Activated CD8-positive, alpha-beta memory T cell treated with anti-CD3 and anti-CD28 coated beads, Interleukin-2, amount 10 ng/mL, durations not matched to agents 7 days and 5 days (primary cell): ENCODE measurements around the gene CLDN3. TPM values are rescaled to one million over a fixed set of nuclear protein-coding genes. Genes with fewer than 3 reads are reported as not detected.
"Not testable (repeated sequence)": the region's sequence is repeated elsewhere in the genome, so short reads cannot be mapped to it uniquely, and the experiment has no call there.

Experiments
- ATAC-seq: fragments of 150-1000 bp; cut with Tn5 transposase; one replicate; pipeline ENCODE4 v1.10.0; 2021; ENCODE audit warnings: moderate library complexity
- CTCF ChIA-PET: fragments of 350-600 bp; sonication (Branson Sonifier 250); formaldehyde crosslinking; loops from one replicate; lab custom pipeline; 2021; ENCODE audit warnings: antibody characterized with exemption; lab: Charles Lee
- DNase-seq: peaks from one replicate; pipeline ENCODE4 v3.0.0-alpha.2; 2020
- H3K27ac Mint-ChIP-seq: one replicate; pipeline ENCODE4 v1.8.0; 2021; ENCODE audit warnings: mild to moderate bottlenecking, mixed read lengths
- H3K27me3 Mint-ChIP-seq: one replicate; pipeline ENCODE4 v1.8.0; 2021; ENCODE audit warnings: mixed read lengths
- H3K36me3 Mint-ChIP-seq: one replicate; pipeline ENCODE4 v1.8.0; 2021; ENCODE audit warnings: mild to moderate bottlenecking, mixed read lengths
- H3K4me1 Mint-ChIP-seq: one replicate; pipeline ENCODE4 v1.8.0; 2021; ENCODE audit warnings: mixed read lengths
- H3K4me3 Mint-ChIP-seq: one replicate; pipeline ENCODE4 v1.8.0; 2021; ENCODE audit warnings: mild to moderate bottlenecking, moderate library complexity, mixed read lengths
- H3K9me3 Mint-ChIP-seq: one replicate; pipeline ENCODE4 v1.8.0; 2022; ENCODE audit warnings: low read depth, mixed read lengths
- total RNA-seq, 2 experiments: library from RNA; stranded (reverse); gene quantifications; one replicate each; pipeline ENCODE4 v1.2.3, GENCODE V29; 2021

CLDN3 gene
- total RNA-seq = not detected

GRCh38 chr7:73770002-73770859, at the start of gene CLDN3:
TSS of gene CLDN3 (minus strand) at chr7:73770270. CDS start at chr7:73770049, 221 bp downstream.
- peaks cover 47% of the 10 kb centered on the region for H3K27me3 Mint-ChIP-seq
- ATAC-seq (no peak), DNase-seq (no peak)
- no peak within 1 kb of the TSS for H3K27ac Mint-ChIP-seq
- peaks cover 2% of the 10 kb centered on the region for H3K36me3 Mint-ChIP-seq
- peaks cover 8% of the 10 kb centered on the region for H3K4me1 Mint-ChIP-seq
- CTCF ChIA-PET = interaction anchor here (0.6 kb wide), 1 partner anchor 297 kb away, joined by 7 read pairs; no protein-coding TSS in a partner anchor
- peaks cover 2% of the 10 kb centered on the region for H3K9me3 Mint-ChIP-seq
- no peak within 1 kb of the TSS for H3K4me3 Mint-ChIP-seq

GRCh38 chr7:73817121-73817520, 47.1 kb upstream of the CLDN3 start:
- CTCF ChIA-PET = interaction anchor here (0.7 kb wide), 1 partner anchor 76 kb away, joined by 3 read pairs; no protein-coding TSS in a partner anchor
- H3K27me3 Mint-ChIP-seq = peaks cover 3% of the 10 kb centered on the region
- no peaks in the 10 kb centered on the region for H3K4me1 Mint-ChIP-seq
- no peak for DNase-seq
- no peak overlapping the region for H3K27ac Mint-ChIP-seq
- peaks cover 2% of the 10 kb centered on the region for H3K9me3 Mint-ChIP-seq
- H3K36me3 Mint-ChIP-seq = no peaks in the 10 kb centered on the region
- no peak for ATAC-seq
- no peak overlapping the region for H3K4me3 Mint-ChIP-seq

DNA sequence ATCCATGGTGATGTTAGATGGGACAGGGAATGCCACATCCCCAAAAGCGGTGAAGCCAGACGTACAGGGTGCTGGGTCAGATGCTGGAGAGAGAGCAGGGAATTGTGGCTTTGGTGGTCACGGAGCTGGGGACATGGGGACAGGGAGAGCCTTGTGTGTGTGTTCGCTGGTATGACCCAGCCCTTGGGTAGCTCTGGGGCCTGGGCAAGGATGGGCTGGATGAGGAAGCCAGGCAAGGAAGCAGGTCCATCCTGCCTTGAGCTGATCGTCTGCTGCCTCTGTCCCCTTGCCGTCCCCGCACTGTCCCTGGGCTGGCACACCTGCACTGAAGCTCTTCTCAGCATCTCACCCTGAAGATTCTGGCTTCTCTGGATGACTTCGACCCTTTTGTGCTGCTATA, 45.4 kb upstream of the CLDN3 start:
- no peak for DNase-seq
- CTCF ChIA-PET = interaction anchor here (0.7 to 2.0 kb wide), 3 partner anchors 11 to 40 kb away, joined by 3 to 10 read pairs (median 4); partner anchors contain the start of gene METTL27
- Mint-ChIP-seq H3K9me3 (peaks cover 2% of the 10 kb centered on the region), H3K4me3 (no peak overlapping the region), H3K27me3 (peaks cover 3% of the 10 kb centered on the region), H3K4me1 (no peaks in the 10 kb centered on the region), H3K36me3 (no peaks in the 10 kb centered on the region), H3K27ac (no peak overlapping the region)
- ATAC-seq = no peak

DNA sequence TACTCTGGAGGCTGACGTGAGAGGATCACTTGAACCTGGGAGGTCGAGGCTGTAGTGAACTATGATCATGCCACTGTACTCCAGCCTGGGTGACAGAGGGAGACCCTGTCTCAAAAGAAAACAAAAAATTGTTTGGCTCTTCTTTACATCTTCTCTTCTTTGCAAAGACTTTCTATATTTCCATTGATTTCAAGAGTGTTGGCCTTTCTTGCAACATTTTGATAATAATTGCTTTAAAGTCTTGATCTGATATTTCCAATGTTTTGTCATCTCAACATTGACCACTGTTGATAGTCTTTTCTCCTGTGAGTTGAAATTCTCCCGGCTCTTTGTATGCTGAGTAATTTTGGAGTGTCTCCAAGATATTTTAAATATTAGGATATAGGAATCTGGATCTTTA, 42.9 kb upstream of the CLDN3 start:
- peaks cover 2% of the 10 kb centered on the region for H3K9me3 Mint-ChIP-seq

DNA sequence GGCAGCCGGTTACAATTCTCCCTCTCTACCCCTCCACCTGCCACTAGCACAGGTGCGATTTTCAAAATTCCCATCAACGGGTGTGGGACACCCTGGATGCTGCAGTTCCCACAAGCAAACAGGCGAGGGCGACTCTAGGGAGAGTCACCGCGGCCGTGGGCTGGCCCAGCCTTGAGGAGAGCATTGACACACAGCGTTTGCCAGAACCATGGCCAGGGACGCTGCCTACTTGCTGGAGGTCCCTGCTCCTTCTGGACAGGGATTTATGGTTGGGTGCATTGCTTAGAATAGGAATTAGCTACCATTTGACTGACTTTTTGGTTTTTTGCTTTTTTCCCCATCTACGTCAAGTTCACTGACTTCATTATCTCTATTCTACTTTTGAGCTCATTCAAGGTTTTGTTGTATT, 41.7 kb upstream of the CLDN3 start:
- CTCF ChIA-PET = interaction anchor here (0.9 to 2.6 kb wide), 5 partner anchors 15 to 114 kb away, joined by 3 to 21 read pairs (median 4); no protein-coding TSS in a partner anchor
- peaks cover 2% of the 10 kb centered on the region for H3K9me3 Mint-ChIP-seq
- H3K4me1 Mint-ChIP-seq = no peaks in the 10 kb centered on the region
- H3K27ac Mint-ChIP-seq = no peak overlapping the region
- DNase-seq = peak; percentile 62
- peaks cover 3% of the 10 kb centered on the region for H3K27me3 Mint-ChIP-seq
- H3K36me3 Mint-ChIP-seq = no peaks in the 10 kb centered on the region
- no peak overlapping the region for H3K4me3 Mint-ChIP-seq
- ATAC-seq = peak; percentile 78

More for the DNA sequence above, 42.9 kb upstream of the CLDN3 start:
- Mint-ChIP-seq H3K27me3 (peaks cover 3% of the 10 kb centered on the region), H3K36me3 (no peaks in the 10 kb centered on the region), H3K4me1 (no peaks in the 10 kb centered on the region), H3K27ac (no peak overlapping the region), H3K4me3 (no peak overlapping the region)
- ATAC-seq (no peak), DNase-seq (no peak)
- CTCF ChIA-PET = interaction anchor here (2.6 kb wide), 1 partner anchor 42 kb away, joined by 21 read pairs; no protein-coding TSS in a partner anchor

DNA sequence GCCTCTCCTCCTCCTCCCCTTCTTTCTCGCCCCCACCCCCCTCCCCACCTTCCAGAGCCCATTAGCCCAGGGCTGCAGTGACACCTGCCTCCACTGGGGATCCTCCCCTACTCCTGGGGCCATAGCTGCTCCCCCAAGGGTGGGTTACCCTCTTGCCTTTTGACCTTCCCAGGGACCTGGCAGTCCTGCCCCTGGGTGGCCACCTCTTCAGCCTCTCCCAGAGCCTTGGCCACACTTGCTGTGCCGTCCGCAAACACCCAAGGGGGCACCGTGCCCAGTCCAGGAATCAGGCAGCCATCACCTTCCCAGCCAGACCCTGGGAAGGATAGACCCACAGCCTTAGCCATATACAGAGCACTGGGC, 40.9 kb upstream of the CLDN3 start:
- Mint-ChIP-seq H3K27me3 (peaks cover 4% of the 10 kb centered on the region), H3K27ac (no peak overlapping the region), H3K4me3 (no peak overlapping the region), H3K36me3 (no peaks in the 10 kb centered on the region), H3K4me1 (no peaks in the 10 kb centered on the region), H3K9me3 (peaks cover 2% of the 10 kb centered on the region)
- no peak for DNase-seq
- CTCF ChIA-PET = interaction anchor here (0.6 to 2.6 kb wide), 6 partner anchors 10 to 47 kb away, joined by 3 to 21 read pairs (median 3); no protein-coding TSS in a partner anchor
- no peak for ATAC-seq

GRCh38 chr7:73809467-73809951, 39.4 kb upstream of the CLDN3 start:
- H3K27ac Mint-ChIP-seq = no peak overlapping the region
- no peak for ATAC-seq
- peaks cover 2% of the 10 kb centered on the region for H3K9me3 Mint-ChIP-seq
- H3K4me3 Mint-ChIP-seq = no peak overlapping the region
- no peaks in the 10 kb centered on the region for H3K4me1 Mint-ChIP-seq
- H3K36me3 Mint-ChIP-seq = no peaks in the 10 kb centered on the region
- no peak for DNase-seq
- CTCF ChIA-PET = interaction anchor here (0.8 to 1.3 kb wide), 3 partner anchors 45 to 237 kb away, joined by 3 to 4 read pairs (median 3); no protein-coding TSS in a partner anchor
- H3K27me3 Mint-ChIP-seq = peaks cover 6% of the 10 kb centered on the region

DNA sequence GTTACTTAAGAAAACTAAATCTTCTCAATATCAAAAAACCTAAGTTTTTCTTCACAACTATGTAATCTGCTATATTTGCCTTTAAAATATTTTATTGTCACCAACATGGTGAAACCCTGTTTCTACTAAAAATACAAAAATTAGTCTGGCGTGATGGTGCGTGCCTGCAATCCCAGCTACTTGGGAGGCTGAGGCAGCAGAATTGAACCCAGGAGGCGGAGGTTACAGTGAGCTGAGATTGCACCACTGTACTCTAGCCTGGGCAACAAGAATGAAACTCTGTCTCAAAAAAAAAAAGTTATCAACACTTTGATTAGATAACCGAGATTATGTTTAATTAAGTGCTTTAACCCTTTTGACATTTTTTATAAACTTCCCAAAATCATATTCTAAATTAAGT, 32.4 kb upstream of the CLDN3 start:
- Mint-ChIP-seq H3K36me3 (no peaks in the 10 kb centered on the region), H3K27me3 (peaks cover 9% of the 10 kb centered on the region), H3K9me3 (no peaks in the 10 kb centered on the region), H3K27ac (no peak overlapping the region), H3K4me3 (no peak overlapping the region), H3K4me1 (no peaks in the 10 kb centered on the region)
- no peak for ATAC-seq
- CTCF ChIA-PET = no interaction called here
- DNase-seq = no peak

- Mint-ChIP-seq H3K27me3 (peaks cover 9% of the 10 kb centered on the region), H3K27ac (no peak overlapping the region), H3K4me1 (no peaks in the 10 kb centered on the region), H3K9me3 (no peaks in the 10 kb centered on the region), H3K4me3 (no peak overlapping the region), H3K36me3 (no peaks in the 10 kb centered on the region)
- ATAC-seq = no peak
- CTCF ChIA-PET = interaction anchor here (1.1 kb wide), 1 partner anchor 9 kb away, joined by 3 read pairs; no protein-coding TSS in a partner anchor
- DNase-seq = no peak
Observed at GRCh38 chr7:73801577-73801976, 31.5 kb upstream of the CLDN3 start.

DNA sequence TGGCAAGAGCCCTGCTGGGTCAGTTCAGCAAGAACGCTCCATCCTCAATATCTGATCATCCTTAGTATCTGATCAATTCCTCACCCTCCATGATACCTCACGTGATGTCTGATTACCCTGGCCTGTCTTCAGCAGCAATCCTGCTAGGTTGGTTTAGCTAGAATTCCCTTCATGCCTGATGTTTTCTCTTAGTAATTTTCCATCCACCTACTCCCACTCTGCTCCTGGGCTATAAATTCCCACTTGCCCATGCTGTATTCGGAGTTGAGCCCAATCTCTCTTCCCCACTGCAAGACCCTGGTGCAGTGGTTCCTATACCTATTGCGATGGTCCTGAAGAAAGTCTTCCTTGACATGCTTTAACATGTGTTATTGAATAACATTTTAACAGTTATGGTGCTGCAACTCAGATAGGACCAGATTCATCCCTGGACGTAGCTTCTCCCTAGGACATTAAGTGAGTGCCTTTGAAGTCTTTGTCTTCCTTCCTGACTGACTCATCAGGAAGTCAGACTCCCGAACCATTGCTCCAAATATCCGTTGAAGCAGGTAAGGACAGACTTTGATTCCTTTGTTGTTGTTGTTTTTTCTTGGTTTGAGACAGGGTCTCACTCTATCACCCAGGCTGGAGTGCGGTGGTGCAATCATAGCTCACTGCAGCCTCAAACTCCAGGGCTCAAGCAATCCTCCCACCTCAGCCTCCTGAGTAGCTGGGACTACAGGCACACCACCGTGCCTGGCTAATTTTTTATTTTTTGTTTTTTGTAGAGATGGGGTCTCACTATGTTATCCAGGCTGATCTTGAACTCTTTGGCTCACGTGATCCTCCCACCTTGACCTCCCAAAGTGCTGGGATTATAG, 29.4 kb upstream of the CLDN3 start:
- CTCF ChIA-PET = no interaction called here
- DNase-seq (no peak), ATAC-seq (no peak)
- H3K36me3 Mint-ChIP-seq = no peaks in the 10 kb centered on the region
- no peaks in the 10 kb centered on the region for H3K4me1 Mint-ChIP-seq
- H3K4me3 Mint-ChIP-seq = no peak overlapping the region
- H3K27ac Mint-ChIP-seq = no peak overlapping the region
- H3K27me3 Mint-ChIP-seq = peaks cover 9% of the 10 kb centered on the region
- H3K9me3 Mint-ChIP-seq = no peaks in the 10 kb centered on the region

DNA sequence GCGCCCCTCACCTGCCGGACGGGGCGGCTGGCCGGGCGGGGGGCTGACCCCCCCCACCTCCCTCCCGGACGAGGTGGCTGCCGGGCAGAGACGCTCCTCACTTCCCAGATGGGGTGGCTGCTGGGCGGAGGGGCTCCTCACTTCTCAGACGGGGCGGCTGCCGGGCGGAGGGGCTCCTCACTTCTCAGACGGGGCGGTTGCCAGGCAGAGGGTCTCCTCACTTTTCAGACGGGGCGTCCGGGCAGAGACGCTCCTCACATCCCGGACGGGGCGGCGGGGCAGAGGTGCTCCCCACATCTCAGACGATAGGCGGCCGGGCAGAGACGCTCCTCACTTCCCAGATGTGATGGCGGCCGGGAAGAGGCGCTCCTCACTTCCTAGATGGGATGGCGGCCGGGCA, 27.1 kb upstream of the CLDN3 start:
- H3K27me3 Mint-ChIP-seq, CTCF ChIA-PET, H3K4me3 Mint-ChIP-seq, H3K9me3 Mint-ChIP-seq, H3K27ac Mint-ChIP-seq, ATAC-seq, H3K4me1 Mint-ChIP-seq, H3K36me3 Mint-ChIP-seq, DNase-seq: not testable (repeated sequence)

DNA sequence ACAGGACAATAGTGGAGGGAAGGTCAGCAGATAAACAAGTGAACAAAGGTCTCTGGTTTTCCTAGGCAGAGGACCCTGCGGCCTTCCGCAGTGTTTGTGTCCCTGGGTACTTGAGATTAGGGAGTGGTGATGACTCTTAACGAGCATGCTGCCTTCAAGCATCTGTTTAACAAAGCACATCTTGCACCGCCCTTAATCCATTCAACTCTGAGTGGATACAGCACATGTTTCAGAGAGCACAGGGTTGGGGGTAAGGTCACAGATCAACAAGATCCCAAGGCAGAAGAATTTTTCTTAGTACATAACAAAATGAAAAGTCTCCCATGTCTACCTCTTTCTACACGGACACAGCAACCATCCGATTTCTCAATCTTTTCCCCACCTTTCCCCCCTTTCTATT, 26.6 kb upstream of the CLDN3 start:
- H3K9me3 Mint-ChIP-seq, H3K36me3 Mint-ChIP-seq, H3K4me1 Mint-ChIP-seq, ATAC-seq, CTCF ChIA-PET, DNase-seq, H3K4me3 Mint-ChIP-seq, H3K27ac Mint-ChIP-seq, H3K27me3 Mint-ChIP-seq: not testable (repeated sequence)

DNA sequence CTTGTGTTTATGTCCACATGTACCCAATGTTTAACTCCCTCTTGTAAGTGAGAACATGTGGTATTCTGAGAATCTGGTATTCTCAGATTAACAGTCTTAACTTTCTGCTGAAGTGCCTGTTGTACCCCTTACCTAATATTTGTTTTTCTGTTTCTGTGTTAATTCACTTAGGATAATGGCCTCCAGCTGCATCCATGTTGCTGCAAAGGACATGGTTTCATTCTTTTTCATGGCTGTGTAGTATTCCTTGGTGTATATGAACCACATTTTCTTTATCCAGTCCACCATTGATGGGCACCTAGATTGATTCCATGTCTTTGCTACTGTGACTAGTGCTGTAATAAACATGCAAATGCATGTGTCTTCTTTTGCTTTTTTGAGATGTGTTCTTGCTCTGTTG, 25.1 kb upstream of the CLDN3 start:
- H3K27me3 Mint-ChIP-seq, ATAC-seq: not testable (repeated sequence)
- CTCF ChIA-PET = interaction anchor here (1.2 kb wide), 1 partner anchor 17 kb away, joined by 4 read pairs; no protein-coding TSS in a partner anchor

More for the DNA sequence above, 25.1 kb upstream of the CLDN3 start:
- H3K36me3 Mint-ChIP-seq, H3K9me3 Mint-ChIP-seq, DNase-seq, H3K27ac Mint-ChIP-seq, H3K4me3 Mint-ChIP-seq, H3K4me1 Mint-ChIP-seq: not testable (repeated sequence)
